Measurements from ENCODE around the gene TRIM72. TPM values are rescaled to one million over a fixed set of nuclear protein-coding genes. Genes with fewer than 3 reads are reported as not detected.

The TRIM72 gene
- total RNA-seq, 1 experiment from 2014 or later = 0.08 TPM

DNA sequence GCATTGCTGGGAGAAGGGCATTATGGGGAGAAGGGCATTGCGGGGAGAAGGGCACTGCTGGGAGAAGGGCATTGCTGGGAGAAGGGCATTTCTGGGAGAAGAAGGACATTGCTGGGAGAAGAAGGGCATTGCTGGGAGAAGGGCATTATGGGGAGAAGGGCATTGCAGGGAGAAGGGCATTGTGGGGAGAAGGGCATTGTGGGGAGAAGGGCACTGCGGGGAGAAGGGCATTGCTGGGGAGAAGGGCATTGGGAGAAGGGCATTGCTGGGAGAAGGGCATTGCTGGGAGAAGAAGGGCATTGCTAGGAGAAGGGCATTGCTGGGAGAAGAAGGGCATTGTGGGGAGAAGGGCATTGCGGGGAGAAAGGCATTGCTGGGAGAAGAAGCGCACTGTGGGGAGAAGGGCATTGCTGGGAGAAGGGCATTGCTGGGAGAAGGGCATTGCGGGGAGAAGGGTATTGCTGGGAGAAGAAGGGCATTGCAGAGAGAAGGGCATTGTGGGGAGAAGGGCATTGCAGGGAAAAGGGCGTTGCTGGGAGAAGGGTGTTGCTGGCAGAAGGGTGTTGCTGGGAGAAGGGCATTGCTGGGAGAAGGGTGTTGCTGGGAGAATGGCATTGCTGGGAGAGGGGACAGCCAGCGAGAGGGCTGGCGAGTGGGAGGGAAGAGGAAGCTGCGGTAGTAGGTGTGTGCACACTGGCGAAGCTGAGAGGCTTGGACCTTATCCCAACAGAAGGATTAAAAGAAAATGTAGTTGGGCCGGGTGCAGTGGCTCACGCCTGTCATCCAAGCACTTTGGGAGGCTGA, 7.6 kb downstream of the TRIM72 start:
- no TSS peak for BruUV-seq (replicated peaks)
- ChIA-PET POLR2A (interaction anchor here (0.8 kb wide), 1 partner anchor 92 kb away, joined by 4 read pairs; no protein-coding TSS in a partner anchor), CTCF (no interaction called here)
- peaks cover 2% of the 10 kb centered on the region; the same call in 1 of the 2 replicates for H3K4me1 ChIP-seq (ENCODE audit: control insufficient read depth, insufficient read depth, low read length)
- no peaks in the 10 kb centered on the region for H3K36me3 ChIP-seq (ENCODE audit: control insufficient read depth, insufficient read depth, low read length)
- H3K4me3 ChIP-seq (ENCODE audit: low read depth in 2 of 2, low read length in 2 of 2) = no peak overlapping the region
- H3K9me3 ChIP-seq (ENCODE audit: control insufficient read depth, insufficient read depth, low read depth, low read length) = no peaks in the 10 kb centered on the region
- no peaks in the 10 kb centered on the region for H3K27me3 ChIP-seq (ENCODE audit: control insufficient read depth, insufficient read depth, low read length)
- ATAC-seq (0 out of 2 replicates have a peak, but pooled peaks have one; percentile 15), DNase-seq (ENCODE audit: low read depth, low spot score) (no peak)
- intact Hi-C loops (cut with micrococcal nuclease; ENCODE audit: unreplicated experiment) = no loop called here
- TF ChIP-seq SIN3A (IDR thresholded peaks at IDR 0.05; ENCODE audit: borderline replicate concordance, insufficient read depth, low read depth, low read length) (no peak), CTCF (IDR thresholded peaks at IDR 0.05) (no peak), TCF7L2 (IDR thresholded peaks at IDR 0.05; ENCODE audit: low read depth, low read length) (no peak), POLR2AphosphoS5 (IDR thresholded peaks at IDR 0.05; ENCODE audit: low read depth, low read length) (no peak)
- TF ChIP-seq, protein P1, sequence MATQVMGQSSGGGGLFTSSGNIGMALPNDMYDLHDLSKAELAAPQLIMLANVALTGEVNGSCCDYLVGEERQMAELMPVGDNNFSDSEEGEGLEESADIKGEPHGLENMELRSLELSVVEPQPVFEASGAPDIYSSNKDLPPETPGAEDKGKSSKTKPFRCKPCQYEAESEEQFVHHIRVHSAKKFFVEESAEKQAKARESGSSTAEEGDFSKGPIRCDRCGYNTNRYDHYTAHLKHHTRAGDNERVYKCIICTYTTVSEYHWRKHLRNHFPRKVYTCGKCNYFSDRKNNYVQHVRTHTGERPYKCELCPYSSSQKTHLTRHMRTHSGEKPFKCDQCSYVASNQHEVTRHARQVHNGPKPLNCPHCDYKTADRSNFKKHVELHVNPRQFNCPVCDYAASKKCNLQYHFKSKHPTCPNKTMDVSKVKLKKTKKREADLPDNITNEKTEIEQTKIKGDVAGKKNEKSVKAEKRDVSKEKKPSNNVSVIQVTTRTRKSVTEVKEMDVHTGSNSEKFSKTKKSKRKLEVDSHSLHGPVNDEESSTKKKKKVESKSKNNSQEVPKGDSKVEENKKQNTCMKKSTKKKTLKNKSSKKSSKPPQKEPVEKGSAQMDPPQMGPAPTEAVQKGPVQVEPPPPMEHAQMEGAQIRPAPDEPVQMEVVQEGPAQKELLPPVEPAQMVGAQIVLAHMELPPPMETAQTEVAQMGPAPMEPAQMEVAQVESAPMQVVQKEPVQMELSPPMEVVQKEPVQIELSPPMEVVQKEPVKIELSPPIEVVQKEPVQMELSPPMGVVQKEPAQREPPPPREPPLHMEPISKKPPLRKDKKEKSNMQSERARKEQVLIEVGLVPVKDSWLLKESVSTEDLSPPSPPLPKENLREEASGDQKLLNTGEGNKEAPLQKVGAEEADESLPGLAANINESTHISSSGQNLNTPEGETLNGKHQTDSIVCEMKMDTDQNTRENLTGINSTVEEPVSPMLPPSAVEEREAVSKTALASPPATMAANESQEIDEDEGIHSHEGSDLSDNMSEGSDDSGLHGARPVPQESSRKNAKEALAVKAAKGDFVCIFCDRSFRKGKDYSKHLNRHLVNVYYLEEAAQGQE (IDR thresholded peaks at IDR 0.05; ENCODE audit: insufficient read depth in 1 of 2, low read depth in 2 of 2, low read length in 1 of 2) = no peak
- in situ Hi-C loops (cut with HindIII; ENCODE audit: low pct_unique_long_range_greater_than_20kb, low sequenced_read_pairs) = no loop called here
- H3K27ac ChIP-seq (ENCODE audit: low read length) = no peak overlapping the region

GRCh38 chr16:31223044-31223443, 9.1 kb downstream of the TRIM72 start:
- no peak overlapping the region for H3K27ac ChIP-seq (ENCODE audit: low read length)
- no peak for ATAC-seq
- no peak for DNase-seq (ENCODE audit: low read depth, low spot score)
- no peaks in the 10 kb centered on the region for H3K9me3 ChIP-seq (ENCODE audit: control insufficient read depth, insufficient read depth, low read depth, low read length)
- H3K27me3 ChIP-seq (ENCODE audit: control insufficient read depth, insufficient read depth, low read length) = no peaks in the 10 kb centered on the region
- intact Hi-C loops (cut with micrococcal nuclease; ENCODE audit: unreplicated experiment) (no loop called here), in situ Hi-C loops (cut with HindIII; ENCODE audit: low pct_unique_long_range_greater_than_20kb, low sequenced_read_pairs) (no loop called here)
- H3K4me1 ChIP-seq (ENCODE audit: control insufficient read depth, insufficient read depth, low read length) = no peaks in the 10 kb centered on the region
- CTCF ChIA-PET = no interaction called here
- TF ChIP-seq POLR2AphosphoS5 (IDR thresholded peaks at IDR 0.05; ENCODE audit: low read depth, low read length) = no peak
- TF ChIP-seq SIN3A (IDR thresholded peaks at IDR 0.05; ENCODE audit: borderline replicate concordance, insufficient read depth, low read depth, low read length) = no peak
- TF ChIP-seq CTCF (IDR thresholded peaks at IDR 0.05) = no peak
- TF ChIP-seq, protein P1 (IDR thresholded peaks at IDR 0.05; ENCODE audit: insufficient read depth in 1 of 2, low read depth in 2 of 2, low read length in 1 of 2) = no peak
- no peak for TF ChIP-seq TCF7L2 (IDR thresholded peaks at IDR 0.05; ENCODE audit: low read depth, low read length)
- BruUV-seq (replicated peaks) = no TSS peak
- POLR2A ChIA-PET = no interaction called here
- H3K36me3 ChIP-seq (ENCODE audit: control insufficient read depth, insufficient read depth, low read length) = no peaks in the 10 kb centered on the region
- H3K4me3 ChIP-seq (ENCODE audit: low read depth in 2 of 2, low read length in 2 of 2) = no peak overlapping the region
